Measurements from ENCODE around the gene TRIM59. TPM values are rescaled to one million over a fixed set of nuclear protein-coding genes. Genes with fewer than 3 reads are reported as not detected.

TRIM59 gene
- polyA plus RNA-seq, 1 donor from 2014 or later: 21.6 TPM

- Mint-ChIP-seq H3K4me1 (peaks cover 25 to 31% (median 28%) of the 10 kb centered on the region in 3 donors), H3K36me3 (peaks cover 14% of the 10 kb centered on the region), H3K4me3 (peak overlapping the region in 1 of 4 donors; percentile 33), H3K27me3 (no peaks in the 10 kb centered on the region), H3K27ac (no peak overlapping the region), H3K9me3 (no peaks in the 10 kb centered on the region)
Observed at GRCh38 chr3:160446522-160447056, 3.0 kb downstream of the TRIM59 start.

GRCh38 chr3:160445854-160446253 lies 3.7 kb downstream of the TRIM59 start:
- Mint-ChIP-seq H3K27me3 (no peaks in the 10 kb centered on the region), H3K9me3 (no peaks in the 10 kb centered on the region), H3K27ac (no peak overlapping the region), H3K36me3 (peaks cover 14% of the 10 kb centered on the region), H3K4me3 (peak overlapping the region in 1 of 4 donors; percentile 45), H3K4me1 (peaks cover 25 to 31% (median 28%) of the 10 kb centered on the region in 3 donors)

GRCh38 chr3:160444411-160444810 lies 5.2 kb downstream of the TRIM59 start:
- no peaks in the 10 kb centered on the region for H3K27me3 Mint-ChIP-seq
- H3K4me1 Mint-ChIP-seq: peaks cover 20 to 30% (median 21%) of the 10 kb centered on the region in 3 donors
- H3K4me3 Mint-ChIP-seq: peak overlapping the region in 1 of 4 donors; percentile 32
- no peak overlapping the region for H3K27ac Mint-ChIP-seq
- peaks cover 0 to 3% (median 1%) of the 10 kb centered on the region in 3 donors for H3K9me3 Mint-ChIP-seq
- H3K36me3 Mint-ChIP-seq: peaks cover 16% of the 10 kb centered on the region

- no peak overlapping the region for H3K4me3 Mint-ChIP-seq
- no peaks in the 10 kb centered on the region for H3K27me3 Mint-ChIP-seq
- H3K27ac Mint-ChIP-seq: no peak overlapping the region
- H3K4me1 Mint-ChIP-seq: peaks cover 18 to 20% (median 18%) of the 10 kb centered on the region in 3 donors
- H3K9me3 Mint-ChIP-seq: peaks cover 0 to 3% (median 1%) of the 10 kb centered on the region in 3 donors
- H3K36me3 Mint-ChIP-seq: peaks cover 16% of the 10 kb centered on the region
Observed at GRCh38 chr3:160440687-160441086, 8.9 kb downstream of the TRIM59 start.

- Mint-ChIP-seq H3K27me3 (no peaks in the 10 kb centered on the region), H3K27ac (peak overlapping the region in 1 of 3 donors; percentile 50), H3K36me3 (peaks cover 4% of the 10 kb centered on the region), H3K9me3 (peaks cover 0 to 3% (median 1%) of the 10 kb centered on the region in 3 donors), H3K4me3 (no peak overlapping the region), H3K4me1 (peaks cover 11 to 18% (median 14%) of the 10 kb centered on the region in 3 donors)
Observed at GRCh38 chr3:160437083-160437455, 12.5 kb downstream of the TRIM59 start.

- Mint-ChIP-seq H3K4me1 (peaks cover 11 to 14% (median 13%) of the 10 kb centered on the region in 3 donors), H3K36me3 (peaks cover 4% of the 10 kb centered on the region), H3K4me3 (peak overlapping the region in 1 of 4 donors; percentile 13), H3K27ac (peak overlapping the region in 1 of 3 donors; percentile 50), H3K9me3 (peaks cover 0 to 3% (median 1%) of the 10 kb centered on the region in 3 donors), H3K27me3 (no peaks in the 10 kb centered on the region)
Observed at GRCh38 chr3:160435747-160436146, 13.8 kb downstream of the TRIM59 start.

- Mint-ChIP-seq H3K27me3 (no peaks in the 10 kb centered on the region), H3K27ac (no peak overlapping the region), H3K36me3 (peaks cover 4% of the 10 kb centered on the region), H3K4me3 (no peak overlapping the region), H3K9me3 (peaks cover 0 to 3% (median 1%) of the 10 kb centered on the region in 3 donors), H3K4me1 (peaks cover 11 to 13% (median 12%) of the 10 kb centered on the region in 3 donors)
Observed at GRCh38 chr3:160435095-160435494, 14.5 kb downstream of the TRIM59 start.

- Mint-ChIP-seq H3K27me3 (no peaks in the 10 kb centered on the region), H3K4me3 (no peak overlapping the region), H3K36me3 (no peaks in the 10 kb centered on the region), H3K9me3 (no peaks in the 10 kb centered on the region), H3K27ac (no peak overlapping the region), H3K4me1 (peaks cover 8 to 13% (median 9%) of the 10 kb centered on the region in 3 donors)
Observed at GRCh38 chr3:160434071-160434470, 15.5 kb downstream of the TRIM59 start.

- Mint-ChIP-seq H3K4me1 (peaks cover 0 to 2% (median 0%) of the 10 kb centered on the region in 3 donors), H3K36me3 (no peaks in the 10 kb centered on the region), H3K9me3 (no peaks in the 10 kb centered on the region), H3K27ac (no peak overlapping the region), H3K27me3 (no peaks in the 10 kb centered on the region), H3K4me3 (no peak overlapping the region)
Observed at GRCh38 chr3:160427832-160428424, 21.7 kb downstream of the TRIM59 start.

GRCh38 chr3:160417311-160417710 lies 32.3 kb downstream of the TRIM59 start:
- no peaks in the 10 kb centered on the region for H3K27me3 Mint-ChIP-seq
- no peak overlapping the region for H3K4me3 Mint-ChIP-seq
- no peaks in the 10 kb centered on the region for H3K9me3 Mint-ChIP-seq
- peaks cover 0 to 6% (median 0%) of the 10 kb centered on the region in 3 donors for H3K4me1 Mint-ChIP-seq
- H3K36me3 Mint-ChIP-seq: peaks cover 4% of the 10 kb centered on the region
- no peak overlapping the region for H3K27ac Mint-ChIP-seq

- Mint-ChIP-seq H3K27ac (no peak overlapping the region), H3K9me3 (no peaks in the 10 kb centered on the region), H3K4me1 (peaks cover 0 to 6% (median 1%) of the 10 kb centered on the region in 3 donors), H3K36me3 (peaks cover 4% of the 10 kb centered on the region), H3K27me3 (no peaks in the 10 kb centered on the region), H3K4me3 (no peak overlapping the region)
Observed at GRCh38 chr3:160413613-160414248, 35.9 kb downstream of the TRIM59 start.

GRCh38 chr3:160412477-160412876 lies 37.1 kb downstream of the TRIM59 start:
- H3K4me3 Mint-ChIP-seq: no peak overlapping the region
- H3K27me3 Mint-ChIP-seq: no peaks in the 10 kb centered on the region
- peak overlapping the region in 1 of 3 donors; percentile 59 for H3K27ac Mint-ChIP-seq
- peaks cover 1 to 6% (median 2%) of the 10 kb centered on the region in 3 donors for H3K4me1 Mint-ChIP-seq
- peaks cover 3% of the 10 kb centered on the region for H3K36me3 Mint-ChIP-seq
- H3K9me3 Mint-ChIP-seq: no peaks in the 10 kb centered on the region

GRCh38 chr3:160409812-160410610 lies 39.6 kb downstream of the TRIM59 start:
- peaks cover 0 to 2% (median 1%) of the 10 kb centered on the region in 3 donors for H3K4me1 Mint-ChIP-seq

GRCh38 chr3:160403796-160404470 lies 45.7 kb downstream of the TRIM59 start:
- H3K4me3 Mint-ChIP-seq: peak overlapping the region; percentile 43 to 92 (median 66)
- H3K4me1 Mint-ChIP-seq: peaks cover 12 to 26% (median 21%) of the 10 kb centered on the region in 3 donors
- peaks cover 0 to 5% (median 0%) of the 10 kb centered on the region in 3 donors for H3K9me3 Mint-ChIP-seq
- peaks cover 7% of the 10 kb centered on the region for H3K36me3 Mint-ChIP-seq
- H3K27ac Mint-ChIP-seq: peak overlapping the region; percentile 13 to 54 (median 25)
- peaks cover 4% of the 10 kb centered on the region for H3K27me3 Mint-ChIP-seq

More at GRCh38 chr3:160409812-160410610, 39.6 kb downstream of the TRIM59 start:
- H3K27ac Mint-ChIP-seq: no peak overlapping the region
- H3K4me3 Mint-ChIP-seq: no peak overlapping the region
- no peaks in the 10 kb centered on the region for H3K9me3 Mint-ChIP-seq
- H3K27me3 Mint-ChIP-seq: no peaks in the 10 kb centered on the region
- peaks cover 3% of the 10 kb centered on the region for H3K36me3 Mint-ChIP-seq
